ENCODE results near the gene SH3RF3. TPM values are rescaled to one million over a fixed set of nuclear protein-coding genes. Genes with fewer than 3 reads are reported as not detected.

The SH3RF3 gene
- total and polyA plus RNA-seq, 12 donors: 0.72 to 19.1 (median 12.2) TPM

- DNase-seq: no peak
- no peaks in the 10 kb centered on the region for H3K4me1 ChIP-seq (replicated peaks in 1 of 2)
- H3K27me3 ChIP-seq: no peaks in the 10 kb centered on the region
- no peak overlapping the region for H3K4me3 ChIP-seq
- intact Hi-C loops (cut with DNase I): no loop called here
- no peaks in the 10 kb centered on the region for H3K36me3 ChIP-seq (replicated peaks in 1 of 2)
- H3K27ac ChIP-seq: no peak overlapping the region
- WGBS, 4 donors: 87 to 95% (median 92%) methylated on average over 5 of the region's 5 CpGs
- H3K9me3 ChIP-seq (replicated peaks in 1 of 3): no peaks in the 10 kb centered on the region
- TF ChIP-seq CTCF (IDR thresholded peaks at IDR 0.05): no peak
- no peak for TF ChIP-seq POLR2A (IDR thresholded peaks at IDR 0.05)
Observed at GRCh38 chr2:109430329-109430636, 301.3 kb downstream of the SH3RF3 start.

GRCh38 chr2:109432421-109432820 lies 303.4 kb downstream of the SH3RF3 start:
- no peak overlapping the region for H3K27ac ChIP-seq
- H3K4me1 ChIP-seq (replicated peaks in 1 of 2): peaks cover 5 to 18% of the 10 kb centered on the region in 2 donors
- H3K36me3 ChIP-seq (replicated peaks in 1 of 2): no peaks in the 10 kb centered on the region
- DNase-seq: peak in 1 of 7 donors; percentile 9
- H3K27me3 ChIP-seq: no peaks in the 10 kb centered on the region
- intact Hi-C loops (cut with DNase I): no loop called here
- no peak for TF ChIP-seq CTCF (IDR thresholded peaks at IDR 0.05)
- no peaks in the 10 kb centered on the region for H3K9me3 ChIP-seq (replicated peaks in 1 of 3)
- no peak overlapping the region for H3K4me3 ChIP-seq
- WGBS, 4 donors: 92 to 97% (median 96%) methylated on average over 10 to 17 of the region's 17 CpGs

GRCh38 chr2:109433486-109433885 lies 304.5 kb downstream of the SH3RF3 start:
- Histone ChIP-seq H3K36me3 (replicated peaks in 1 of 2) (no peaks in the 10 kb centered on the region), H3K27me3 (no peaks in the 10 kb centered on the region), H3K4me1 (replicated peaks in 1 of 2) (peaks cover 6 to 26% of the 10 kb centered on the region in 2 donors), H3K4me3 (no peak overlapping the region), H3K27ac (no peak overlapping the region), H3K9me3 (replicated peaks in 1 of 3) (no peaks in the 10 kb centered on the region)
- intact Hi-C loops (cut with DNase I): no loop called here
- TF ChIP-seq POLR2A (IDR thresholded peaks at IDR 0.05): no peak
- no peak for TF ChIP-seq CTCF (IDR thresholded peaks at IDR 0.05)
- peak in 3 of 7 donors; percentile 5 to 11 (median 7) for DNase-seq
- WGBS, 4 donors: 93 to 95% (median 94%) methylated on average over 8 to 10 of the region's 10 CpGs

- Histone ChIP-seq H3K9me3 (replicated peaks in 1 of 3) (no peaks in the 10 kb centered on the region), H3K27me3 (no peaks in the 10 kb centered on the region), H3K4me1 (replicated peaks in 1 of 2) (peaks cover 11 to 30% of the 10 kb centered on the region in 2 donors), H3K36me3 (replicated peaks in 1 of 2) (no peaks in the 10 kb centered on the region), H3K4me3 (no peak overlapping the region), H3K27ac (no peak overlapping the region)
- no peak for DNase-seq
- TF ChIP-seq POLR2A (IDR thresholded peaks at IDR 0.05) (no peak), CTCF (IDR thresholded peaks at IDR 0.05) (no peak)
- intact Hi-C loops (cut with DNase I): no loop called here
- 93 to 97% (median 94%) methylated on average over 10 of the region's 10 CpGs; no CpG with 5 or more reads in 1 of the 4 donors for WGBS, 4 donors
Observed at GRCh38 chr2:109433926-109434325, 304.9 kb downstream of the SH3RF3 start.

All from adrenal gland (tissue), 12 donors.